IPS-18c (cell line): ENCODE results near the gene ACADM.
"Not testable (repeated sequence)": the region's sequence is repeated elsewhere in the genome, so short reads cannot be mapped to it uniquely, and the experiment has no call there.

Source experiments
- H3K4me3 ChIP-seq: 2 replicates; pipeline ENCODE4 v1.7.0; 2013; ENCODE audit warnings: low read depth, mild to moderate bottlenecking, low read length, moderate library complexity; ENCODE audit not compliant: insufficient read depth
- H3K9me3 ChIP-seq: one replicate; pipeline ENCODE4 v1.6.1; 2013; ENCODE audit warnings: mild to moderate bottlenecking, low read length, moderate library complexity; ENCODE audit not compliant: control insufficient read depth, insufficient read depth

ACADM gene

GRCh38 chr1:75724472-75725022 is at the start of gene ACADM:
Gene ACADM, plus strand, starts transcription at chr1:75724709. Its CDS starts 79 bp downstream, at chr1:75724788.
- H3K4me3 ChIP-seq: peak within 1 kb of the TSS; percentile 89
- H3K9me3 ChIP-seq: no peaks in the 10 kb centered on the region

GRCh38 chr1:75677443-75677842 is 47.1 kb upstream of the ACADM start:
- H3K9me3 ChIP-seq: no peaks in the 10 kb centered on the region
- H3K4me3 ChIP-seq: peak overlapping the region; percentile 24; the same call in 1 of the 2 replicates

- not testable (repeated sequence) for H3K4me3 ChIP-seq, H3K9me3 ChIP-seq
Observed at GRCh38 chr1:75677964-75678363, 46.5 kb upstream of the ACADM start.

- Histone ChIP-seq H3K4me3 (no peak overlapping the region), H3K9me3 (no peaks in the 10 kb centered on the region)
Observed at GRCh38 chr1:75690547-75690946, 34.0 kb upstream of the ACADM start.

GRCh38 chr1:75693551-75693950 is 31.0 kb upstream of the ACADM start:
- Histone ChIP-seq H3K4me3 (no peak overlapping the region), H3K9me3 (no peaks in the 10 kb centered on the region)

GRCh38 chr1:75696000-75696399 is 28.5 kb upstream of the ACADM start:
- Histone ChIP-seq H3K9me3 (no peaks in the 10 kb centered on the region), H3K4me3 (no peak overlapping the region)

- H3K4me3 ChIP-seq: no peak overlapping the region
- H3K9me3 ChIP-seq: no peaks in the 10 kb centered on the region
Observed at GRCh38 chr1:75707191-75707590, 17.3 kb upstream of the ACADM start.

GRCh38 chr1:75708910-75709309 is 15.6 kb upstream of the ACADM start:
- Histone ChIP-seq H3K9me3 (no peaks in the 10 kb centered on the region), H3K4me3 (no peak overlapping the region)

- H3K9me3 ChIP-seq: no peaks in the 10 kb centered on the region
Observed at GRCh38 chr1:75710832-75711231, 13.7 kb upstream of the ACADM start.

GRCh38 chr1:75711846-75712245 is 12.7 kb upstream of the ACADM start:
- no peaks in the 10 kb centered on the region for H3K9me3 ChIP-seq
- no peak overlapping the region for H3K4me3 ChIP-seq

More at GRCh38 chr1:75710832-75711231, 13.7 kb upstream of the ACADM start:
- H3K4me3 ChIP-seq: no peak overlapping the region

GRCh38 chr1:75712306-75712705 is 12.2 kb upstream of the ACADM start:
- no peak overlapping the region for H3K4me3 ChIP-seq
- no peaks in the 10 kb centered on the region for H3K9me3 ChIP-seq

GRCh38 chr1:75719810-75720209 is 4.7 kb upstream of the ACADM start:
- no peak overlapping the region for H3K4me3 ChIP-seq
- H3K9me3 ChIP-seq: no peaks in the 10 kb centered on the region

GRCh38 chr1:75720325-75720724 is 4.2 kb upstream of the ACADM start:
- no peak overlapping the region for H3K4me3 ChIP-seq
- no peaks in the 10 kb centered on the region for H3K9me3 ChIP-seq

- Histone ChIP-seq H3K9me3 (no peaks in the 10 kb centered on the region), H3K4me3 (no peak overlapping the region)
Observed at GRCh38 chr1:75720820-75721219, 3.7 kb upstream of the ACADM start.

GRCh38 chr1:75722246-75722645 is 2.3 kb upstream of the ACADM start:
- not testable (repeated sequence) for H3K4me3 ChIP-seq, H3K9me3 ChIP-seq

- no peaks in the 10 kb centered on the region for H3K9me3 ChIP-seq
- no peak overlapping the region for H3K4me3 ChIP-seq
Observed at GRCh38 chr1:75722966-75723365, 1.5 kb upstream of the ACADM start.

GRCh38 chr1:75723989-75724471 is 479 bp upstream of the ACADM start:
- H3K4me3 ChIP-seq: peak overlapping the region; percentile 89
- no peaks in the 10 kb centered on the region for H3K9me3 ChIP-seq

GRCh38 chr1:75725266-75725665 is 757 bp downstream of the ACADM start:
- no peaks in the 10 kb centered on the region for H3K9me3 ChIP-seq
- H3K4me3 ChIP-seq: peak overlapping the region; percentile 89; the same call in 1 of the 2 replicates

GRCh38 chr1:75725861-75726361 is 1.4 kb downstream of the ACADM start:
- Histone ChIP-seq H3K9me3 (no peaks in the 10 kb centered on the region), H3K4me3 (0 out of 2 replicates have a peak overlapping the region, but pooled peaks have one; percentile 20)
